K562 (cell line): ENCODE results near the gene SLC9B1. TPM values are rescaled to one million over a fixed set of nuclear protein-coding genes. Genes with fewer than 3 reads are reported as not detected.

Experiments
- ASH1L ChIP-seq: fragments of 450-650 bp; IDR thresholded peaks from 2 replicates; pipeline ENCODE4 v1.6.1; 2018; ENCODE audit warnings: borderline replicate concordance, mild to moderate bottlenecking, low read depth; ENCODE audit not compliant: partially characterized antibody
- BRD4 ChIP-seq: fragments of 200-600 bp; sonication (generic); IDR thresholded peaks from 2 replicates; pipeline ENCODE4 v1.6.1; 2017; ENCODE audit warnings: inconsistent platforms
- CBFB ChIP-seq: sonication (generic); formaldehyde crosslinking; IDR thresholded peaks from 2 replicates; pipeline ENCODE4 v1.4.0; 2020; ENCODE audit warnings: mild to moderate bottlenecking, missing genetic modification reagents
- DPF2 ChIP-seq: fragments of 450-650 bp; IDR thresholded peaks from 2 replicates; pipeline ENCODE4 v1.6.1; 2016
- EP400 ChIP-seq: fragments of 450-650 bp; IDR thresholded peaks from 2 replicates; pipeline ENCODE4 v1.6.1; 2017; ENCODE audit warnings: antibody characterized with exemption, mild to moderate bottlenecking, moderate library complexity
- HDAC3 ChIP-seq: fragments of 450-650 bp; IDR thresholded peaks from 2 replicates; pipeline ENCODE4 v1.6.1; 2018; ENCODE audit warnings: borderline replicate concordance, mild to moderate bottlenecking, moderate library complexity; ENCODE audit not compliant: partially characterized antibody
- HMG20A ChIP-seq: fragments of 450-650 bp; formaldehyde crosslinking; conservative IDR thresholded peaks from 2 replicates; pipeline ENCODE4 v1.4.0; 2020; ENCODE audit warnings: mild to moderate bottlenecking, mixed read lengths
- HNRNPL ChIP-seq: fragments of 200-400 bp; formaldehyde crosslinking; IDR thresholded peaks from 2 replicates; pipeline ENCODE4 v1.6.1; 2017; ENCODE audit warnings: low read depth, mild to moderate bottlenecking, low read length
- JUNB ChIP-seq: fragments of 450-650 bp; formaldehyde crosslinking; conservative IDR thresholded peaks from 2 replicates; pipeline ENCODE4 v1.4.0; 2020; ENCODE audit warnings: mild to moderate bottlenecking
- KDM4B ChIP-seq, 2 experiments: fragments of 450-650 bp in 1 of 2; sonication (generic) in 1 of 2; IDR thresholded peaks; 2 replicates each; pipeline ENCODE4 v1.6.1; 2016 to 2017; ENCODE audit warnings: borderline replicate concordance in 2 of 2, antibody characterized with exemption in 1 of 2, low read depth in 1 of 2, mild to moderate bottlenecking in 1 of 2
- KHSRP ChIP-seq: fragments of 450-650 bp; IDR thresholded peaks from 2 replicates; pipeline ENCODE4 v1.6.1; 2017
- LCOR ChIP-seq: sonication (generic); formaldehyde crosslinking; IDR thresholded peaks from 2 replicates; pipeline ENCODE4 v1.8.0; 2022; ENCODE audit warnings: mild to moderate bottlenecking, missing genetic modification reagents
- MAZ ChIP-seq, 2 experiments: fragments of 450-650 bp in 1 of 2; sonication (generic) in 1 of 2; formaldehyde crosslinking; IDR thresholded peaks in 1 of 2; conservative IDR thresholded peaks in 1 of 2; 2 replicates each; pipeline versions ENCODE4 v1.4.0 to v1.5.0; 2020; ENCODE audit warnings: mild to moderate bottlenecking in 1 of 2, missing genetic modification reagents in 1 of 2
- MYC ChIP-seq, 2 experiments: fragments of 250-450 bp in 1 of 2; sonication (Bioruptor Pico) in 1 of 2; IDR thresholded peaks; 2 replicates each; pipeline versions ENCODE4 v1.5.1 to v1.6.1; 2012 to 2021; ENCODE audit warnings: low read depth in 2 of 2, borderline replicate concordance in 1 of 2, improper control_type of control experiment in 1 of 2, low read length in 1 of 2, mild to moderate bottlenecking in 1 of 2, moderate library complexity in 1 of 2
- SMAD1 ChIP-seq: fragments of 150-350 bp; IDR thresholded peaks from 2 replicates; pipeline ENCODE4 v1.6.1; 2014; ENCODE audit warnings: low read length, low read depth; ENCODE audit not compliant: partially characterized antibody
- ZFX ChIP-seq: sonication (generic); formaldehyde crosslinking; IDR thresholded peaks from 2 replicates; pipeline ENCODE4 v1.8.0; 2022; ENCODE audit warnings: mild to moderate bottlenecking, missing genetic modification reagents, moderate library complexity
- ZNF263 ChIP-seq: sonication (generic); formaldehyde crosslinking; IDR thresholded peaks from 2 replicates; pipeline ENCODE4 v1.8.0; 2022; ENCODE audit warnings: mild to moderate bottlenecking, missing genetic modification reagents, borderline replicate concordance
- polyA plus RNA-seq, 8 experiments: library from polyadenylated mRNA; depleted of rRNA in 4 of 8; stranded (reverse) in 5 of 8; unstranded in 3 of 8; fragments of >200 nt; fragmentation: Nextera tagmentation in 2 of 8; fragmentation: Illumina TruSeq in 1 of 8; extraction: Ambion mirVana in 2 of 8; extraction: Trizol in 1 of 8; gene quantifications; 2 replicates each; pipeline versions ENCODE4 v1.2.1 to v1.2.3, GENCODE V29; 2011 to 2014; ENCODE audit warnings: inconsistent platforms in 1 of 8, missing spikeins in 1 of 8
- total RNA-seq, 7 experiments: library from RNA; depleted of rRNA in 6 of 7; stranded (reverse); fragments of >200 nt in 6 of 7; fragmentation: Illumina TruSeq in 2 of 7; extraction: Trizol in 2 of 7; gene quantifications; 2 replicates each; pipeline versions ENCODE4 v1.2.1 to v1.2.3, GENCODE V29; 2011 to 2021; ENCODE audit warnings: low replicate concordance in 1 of 7
- TF ChIP-seq, protein P1 (sequence below), 2 experiments: fragments of 450-650 bp in 1 of 2; sonication (generic) in 1 of 2; formaldehyde crosslinking in 1 of 2; IDR thresholded peaks; 2 replicates each; pipeline versions ENCODE4 v1.7.1 to v1.9.0; 2016 to 2022; ENCODE audit warnings: inconsistent platforms in 1 of 2, mild to moderate bottlenecking in 1 of 2, missing genetic modification reagents in 1 of 2

The SLC9B1 gene
- total and polyA plus RNA-seq, 9 of the 15 experiments (the other 6 are each of a cell fraction or from before 2014, with no cell fraction given) = 0.21 to 1.3 (median 0.51) TPM

DNA sequence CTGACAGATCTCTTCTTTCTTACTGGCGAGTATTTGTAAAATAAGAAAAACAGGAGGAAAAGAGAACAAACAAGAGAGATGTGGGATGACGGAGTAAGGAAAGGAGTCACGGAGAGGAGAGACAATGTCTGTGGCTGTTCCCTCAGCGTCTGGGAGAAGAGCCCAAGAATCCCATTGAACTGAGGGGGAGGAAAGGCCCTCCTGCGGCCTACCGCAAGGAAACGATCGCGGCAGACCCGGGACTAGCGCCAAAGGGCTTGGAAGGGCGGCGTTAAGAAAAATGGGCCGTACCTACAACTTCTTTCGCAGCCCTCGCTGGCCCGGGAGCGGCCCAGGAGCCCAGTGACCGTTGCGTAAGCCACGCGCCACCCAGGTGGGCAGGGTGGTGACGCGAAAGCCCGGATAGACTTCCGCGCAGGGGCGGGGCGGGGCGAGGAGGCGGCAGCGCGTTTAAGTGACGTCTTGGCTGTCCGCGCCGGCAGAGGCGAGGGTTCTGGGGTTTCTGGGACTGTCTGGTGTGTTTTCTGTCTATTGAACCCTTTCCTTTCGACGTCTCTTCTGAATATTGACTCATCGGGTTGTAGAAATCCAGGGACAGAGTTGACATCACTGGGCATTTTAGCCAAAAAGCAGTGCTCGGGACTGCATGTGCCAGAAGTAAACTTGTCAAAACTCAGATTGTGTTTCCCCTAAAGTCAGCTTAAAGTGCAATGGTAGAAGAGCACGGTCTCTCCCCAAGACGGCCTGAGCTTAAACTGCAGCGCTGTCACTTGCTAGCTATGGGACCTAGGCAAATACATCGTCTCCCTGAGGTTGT is at the start of gene SLC9B1 (continued):
- TF ChIP-seq ZNF263 (peak; percentile 23; the same call in 1 of the 2 replicates), HDAC3 (peak; percentile 36), JUNB (no peak), ASH1L (no peak), KHSRP (peak; percentile 69), EP400 (peak; percentile 96), BRD4 (peak; percentile 44; the same call in 1 of the 2 replicates), SMAD1 (peak; percentile 76), KDM4B (IDR thresholded peaks at IDR 0.05; ENCODE audit: borderline replicate concordance in 2 of 2, low read depth in 1 of 2) (peak in 1 of 2 experiments; percentile 70; a peak in 1 of 4 replicates), LCOR (CRISPR knock-in tag) (peak; percentile 91; the same call in 1 of the 2 replicates), MYC (IDR thresholded peaks at IDR 0.05; ENCODE audit: low read depth, low read length) (peak; percentile 96), MYC (CRISPR knock-in tag; IDR thresholded peaks at IDR 0.05; ENCODE audit: borderline replicate concordance, low read depth) (no peak), CBFB (peak; percentile 40; the same call in 1 of the 2 replicates), MAZ (CRISPR knock-in tag; conservative IDR thresholded peaks at IDR 0.05 in 1 of 2, IDR thresholded peaks at IDR 0.05 in 1 of 2) (peak; percentile 93 to 99), HNRNPL (peak; percentile 45; the same call in 1 of the 2 replicates), HMG20A (no peak), DPF2 (peak; percentile 66), ZFX (CRISPR knock-in tag) (peak; percentile 96)
- TF ChIP-seq, protein P1, sequence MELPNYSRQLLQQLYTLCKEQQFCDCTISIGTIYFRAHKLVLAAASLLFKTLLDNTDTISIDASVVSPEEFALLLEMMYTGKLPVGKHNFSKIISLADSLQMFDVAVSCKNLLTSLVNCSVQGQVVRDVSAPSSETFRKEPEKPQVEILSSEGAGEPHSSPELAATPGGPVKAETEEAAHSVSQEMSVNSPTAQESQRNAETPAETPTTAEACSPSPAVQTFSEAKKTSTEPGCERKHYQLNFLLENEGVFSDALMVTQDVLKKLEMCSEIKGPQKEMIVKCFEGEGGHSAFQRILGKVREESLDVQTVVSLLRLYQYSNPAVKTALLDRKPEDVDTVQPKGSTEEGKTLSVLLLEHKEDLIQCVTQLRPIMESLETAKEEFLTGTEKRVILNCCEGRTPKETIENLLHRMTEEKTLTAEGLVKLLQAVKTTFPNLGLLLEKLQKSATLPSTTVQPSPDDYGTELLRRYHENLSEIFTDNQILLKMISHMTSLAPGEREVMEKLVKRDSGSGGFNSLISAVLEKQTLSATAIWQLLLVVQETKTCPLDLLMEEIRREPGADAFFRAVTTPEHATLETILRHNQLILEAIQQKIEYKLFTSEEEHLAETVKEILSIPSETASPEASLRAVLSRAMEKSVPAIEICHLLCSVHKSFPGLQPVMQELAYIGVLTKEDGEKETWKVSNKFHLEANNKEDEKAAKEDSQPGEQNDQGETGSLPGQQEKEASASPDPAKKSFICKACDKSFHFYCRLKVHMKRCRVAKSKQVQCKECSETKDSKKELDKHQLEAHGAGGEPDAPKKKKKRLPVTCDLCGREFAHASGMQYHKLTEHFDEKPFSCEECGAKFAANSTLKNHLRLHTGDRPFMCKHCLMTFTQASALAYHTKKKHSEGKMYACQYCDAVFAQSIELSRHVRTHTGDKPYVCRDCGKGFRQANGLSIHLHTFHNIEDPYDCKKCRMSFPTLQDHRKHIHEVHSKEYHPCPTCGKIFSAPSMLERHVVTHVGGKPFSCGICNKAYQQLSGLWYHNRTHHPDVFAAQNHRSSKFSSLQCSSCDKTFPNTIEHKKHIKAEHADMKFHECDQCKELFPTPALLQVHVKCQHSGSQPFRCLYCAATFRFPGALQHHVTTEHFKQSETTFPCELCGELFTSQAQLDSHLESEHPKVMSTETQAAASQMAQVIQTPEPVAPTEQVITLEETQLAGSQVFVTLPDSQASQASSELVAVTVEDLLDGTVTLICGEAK (IDR thresholded peaks at IDR 0.05) = peak; percentile 59; the same call in 1 of the 2 replicates
- TF ChIP-seq, protein P1 (CRISPR knock-in tag; IDR thresholded peaks at IDR 0.05) = no peak
